ENCODE measurements around the gene TRPM5.

The TRPM5 gene

DNA sequence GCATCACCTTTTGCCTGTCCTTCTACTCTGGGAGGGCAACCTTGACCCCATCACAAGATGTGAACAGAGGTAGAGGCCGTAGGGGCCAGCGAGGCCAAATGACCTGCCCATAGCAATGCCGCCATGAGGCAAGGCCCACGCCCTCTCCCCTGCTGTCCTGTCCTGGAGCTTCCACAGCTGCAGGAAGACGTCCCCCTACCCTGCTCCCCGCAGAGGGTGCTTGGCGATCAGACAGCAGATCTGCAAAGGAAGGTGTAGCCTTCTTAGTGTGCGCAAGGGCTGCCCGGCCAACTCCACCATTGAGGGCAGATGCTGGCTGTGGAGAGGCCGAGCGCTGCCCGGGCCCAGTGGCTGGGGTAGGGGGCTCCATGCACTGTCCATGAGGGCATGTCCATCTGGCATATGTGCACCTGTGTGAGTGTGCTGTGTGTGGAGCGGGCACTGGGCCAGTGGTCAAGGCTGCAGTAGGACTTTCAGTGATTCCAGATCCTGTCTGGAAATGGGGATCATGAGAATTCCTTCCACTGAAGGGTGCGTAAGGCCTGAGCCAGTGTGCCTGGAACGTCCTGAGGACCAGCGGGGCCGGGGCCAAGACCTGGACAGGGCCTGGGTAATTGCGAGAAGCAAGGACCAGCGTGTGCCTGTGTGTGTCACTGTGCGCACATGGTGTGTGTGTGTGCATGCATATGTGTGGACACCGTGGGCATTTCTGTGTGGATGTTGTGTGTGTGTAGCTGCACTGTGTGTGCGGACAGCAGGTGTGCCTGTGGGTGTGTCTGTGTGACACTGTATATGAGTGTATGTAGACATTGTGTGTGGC lies 11.0 kb downstream of the TRPM5 start:
- TF ChIP-seq EZH2 (optimal IDR thresholded peaks at IDR 0.05; ENCODE audit: low read depth, low read length) (no peak), EZH2phosphoT487 (IDR thresholded peaks at IDR 0.05; ENCODE audit: low read length) (no peak)
- Histone ChIP-seq H3K9me3 (replicated peaks; ENCODE audit: insufficient read depth, low read length) (no peaks in the 10 kb centered on the region), H3K9me2 (replicated peaks; ENCODE audit: insufficient read depth, low read length) (no peaks in the 10 kb centered on the region), H3K36me3 (replicated peaks; ENCODE audit: insufficient read depth, low read length) (no peaks in the 10 kb centered on the region), H3K9ac (ENCODE audit: low read length) (no peak overlapping the region), H3K79me2 (ENCODE audit: low read length) (no peaks in the 10 kb centered on the region), H3K27me3 (replicated peaks; ENCODE audit: insufficient read depth, low read length) (no peaks in the 10 kb centered on the region), H3K4me3 (ENCODE audit: low read length) (no peak overlapping the region), H2AFZ (ENCODE audit: low read length) (no peak overlapping the region), H3K27ac (ENCODE audit: low read length) (no peak overlapping the region), H4K20me1 (ENCODE audit: insufficient read depth, low read length) (no peaks in the 10 kb centered on the region), H3K4me1 (ENCODE audit: low read length) (no peaks in the 10 kb centered on the region), H3K4me2 (ENCODE audit: low read depth, low read length) (no peak overlapping the region), H3F3A (ENCODE audit: insufficient read depth, low read length) (no peaks in the 10 kb centered on the region)
- no peak for DNase-seq

- no peak overlapping the region for H3K27ac ChIP-seq (ENCODE audit: low read length)
- no peak for TF ChIP-seq EZH2 (optimal IDR thresholded peaks at IDR 0.05; ENCODE audit: low read depth, low read length)
- TF ChIP-seq EZH2phosphoT487 (IDR thresholded peaks at IDR 0.05; ENCODE audit: low read length) = no peak
- no peak for TF ChIP-seq CTCF (IDR thresholded peaks at IDR 0.05; ENCODE audit: low read length)
- H3F3A ChIP-seq (ENCODE audit: insufficient read depth, low read length) = no peaks in the 10 kb centered on the region
- no peaks in the 10 kb centered on the region for H3K36me3 ChIP-seq (replicated peaks; ENCODE audit: insufficient read depth, low read length)
- no peak overlapping the region for H3K4me3 ChIP-seq (ENCODE audit: low read length)
- DNase-seq = no peak
- no peaks in the 10 kb centered on the region for H3K9me3 ChIP-seq (replicated peaks; ENCODE audit: insufficient read depth, low read length)
- H3K27me3 ChIP-seq (replicated peaks; ENCODE audit: insufficient read depth, low read length) = 0 out of 2 replicates have a peak, but pooled peaks cover under 1% of the 10 kb centered on the region
- H3K4me2 ChIP-seq (ENCODE audit: low read depth, low read length) = no peak overlapping the region
- no peak overlapping the region for H2AFZ ChIP-seq (ENCODE audit: low read length)
- no peaks in the 10 kb centered on the region for H3K79me2 ChIP-seq (ENCODE audit: low read length)
- no peak overlapping the region for H3K9ac ChIP-seq (ENCODE audit: low read length)
- no peaks in the 10 kb centered on the region for H3K4me1 ChIP-seq (ENCODE audit: low read length)
- no peaks in the 10 kb centered on the region for H3K9me2 ChIP-seq (replicated peaks; ENCODE audit: insufficient read depth, low read length)
- no peaks in the 10 kb centered on the region for H4K20me1 ChIP-seq (ENCODE audit: insufficient read depth, low read length)
Measured at GRCh38 chr11:2432628-2433071, 11.7 kb downstream of the TRPM5 start.

GRCh38 chr11:2432171-2432621 lies 12.1 kb downstream of the TRPM5 start:
- Histone ChIP-seq H3K79me2 (ENCODE audit: low read length) (no peaks in the 10 kb centered on the region), H3K4me3 (ENCODE audit: low read length) (no peak overlapping the region), H3K9ac (ENCODE audit: low read length) (no peak overlapping the region), H3K27ac (ENCODE audit: low read length) (no peak overlapping the region), H3K4me1 (ENCODE audit: low read length) (no peaks in the 10 kb centered on the region), H3K9me2 (replicated peaks; ENCODE audit: insufficient read depth, low read length) (no peaks in the 10 kb centered on the region), H4K20me1 (ENCODE audit: insufficient read depth, low read length) (no peaks in the 10 kb centered on the region), H3F3A (ENCODE audit: insufficient read depth, low read length) (no peaks in the 10 kb centered on the region), H3K9me3 (replicated peaks; ENCODE audit: insufficient read depth, low read length) (no peaks in the 10 kb centered on the region), H2AFZ (ENCODE audit: low read length) (no peak overlapping the region), H3K36me3 (replicated peaks; ENCODE audit: insufficient read depth, low read length) (no peaks in the 10 kb centered on the region), H3K27me3 (replicated peaks; ENCODE audit: insufficient read depth, low read length) (0 out of 2 replicates have a peak, but pooled peaks cover 5% of the 10 kb centered on the region), H3K4me2 (ENCODE audit: low read depth, low read length) (no peak overlapping the region)
- TF ChIP-seq EZH2phosphoT487 (IDR thresholded peaks at IDR 0.05; ENCODE audit: low read length) (no peak), CTCF (IDR thresholded peaks at IDR 0.05; ENCODE audit: low read length) (no peak), EZH2 (optimal IDR thresholded peaks at IDR 0.05; ENCODE audit: low read depth, low read length) (no peak)
- DNase-seq = no peak

GRCh38 chr11:2431395-2431794 lies 12.9 kb downstream of the TRPM5 start:
- no peak overlapping the region for H2AFZ ChIP-seq (ENCODE audit: low read length)
- no peak overlapping the region for H3K4me3 ChIP-seq (ENCODE audit: low read length)
- H3K79me2 ChIP-seq (ENCODE audit: low read length) = no peaks in the 10 kb centered on the region
- no peak overlapping the region for H3K4me2 ChIP-seq (ENCODE audit: low read depth, low read length)
- H3K4me1 ChIP-seq (ENCODE audit: low read length) = no peaks in the 10 kb centered on the region
- H3F3A ChIP-seq (ENCODE audit: insufficient read depth, low read length) = no peaks in the 10 kb centered on the region
- no peak overlapping the region for H3K9ac ChIP-seq (ENCODE audit: low read length)
- no peaks in the 10 kb centered on the region for H3K9me3 ChIP-seq (replicated peaks; ENCODE audit: insufficient read depth, low read length)
- H3K27ac ChIP-seq (ENCODE audit: low read length) = no peak overlapping the region
- no peaks in the 10 kb centered on the region for H4K20me1 ChIP-seq (ENCODE audit: insufficient read depth, low read length)
- H3K27me3 ChIP-seq (replicated peaks; ENCODE audit: insufficient read depth, low read length) = peaks cover 14% of the 10 kb centered on the region
- H3K36me3 ChIP-seq (replicated peaks; ENCODE audit: insufficient read depth, low read length) = no peaks in the 10 kb centered on the region
- H3K9me2 ChIP-seq (replicated peaks; ENCODE audit: insufficient read depth, low read length) = no peaks in the 10 kb centered on the region
- TF ChIP-seq CTCF (IDR thresholded peaks at IDR 0.05; ENCODE audit: low read length) (no peak), EZH2 (optimal IDR thresholded peaks at IDR 0.05; ENCODE audit: low read depth, low read length) (no peak), EZH2phosphoT487 (IDR thresholded peaks at IDR 0.05; ENCODE audit: low read length) (no peak)
- DNase-seq = no peak

All from MM.1S (cell line).